GM20000 (cell line): ENCODE measurements around the gene KIAA0825.

Experiments used
- DNase-seq: peaks from one replicate; pipeline ENCODE4 v3.0.0; 2012; ENCODE audit warnings: low spot score
- TF ChIP-seq, protein P1 (sequence below): IDR thresholded peaks from 2 replicates; pipeline ENCODE4 v1.5.1; 2012; ENCODE audit warnings: mild to moderate bottlenecking, control low read depth; ENCODE audit errors: extremely low read depth, missing control alignments

The KIAA0825 gene

DNA sequence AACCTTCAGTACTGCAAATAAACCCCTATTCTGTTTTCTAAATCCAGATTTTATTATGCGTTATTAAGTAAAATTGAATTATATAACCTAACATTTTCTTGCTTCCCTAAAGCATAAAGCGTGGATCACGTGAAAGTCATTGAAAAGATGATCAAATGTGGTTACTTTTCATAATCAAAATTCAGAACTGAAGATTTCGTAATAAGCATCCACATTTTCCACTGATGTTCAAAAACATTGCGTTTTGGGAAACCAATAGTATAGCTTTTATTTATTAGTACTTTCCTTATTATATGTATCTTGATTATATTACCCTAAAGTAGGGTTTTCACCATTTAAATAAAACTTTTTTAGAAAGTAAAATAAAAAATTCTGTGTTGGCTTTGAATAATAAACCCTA is 1.9 kb upstream of the KIAA0825 start:
- TF ChIP-seq, protein P1, sequence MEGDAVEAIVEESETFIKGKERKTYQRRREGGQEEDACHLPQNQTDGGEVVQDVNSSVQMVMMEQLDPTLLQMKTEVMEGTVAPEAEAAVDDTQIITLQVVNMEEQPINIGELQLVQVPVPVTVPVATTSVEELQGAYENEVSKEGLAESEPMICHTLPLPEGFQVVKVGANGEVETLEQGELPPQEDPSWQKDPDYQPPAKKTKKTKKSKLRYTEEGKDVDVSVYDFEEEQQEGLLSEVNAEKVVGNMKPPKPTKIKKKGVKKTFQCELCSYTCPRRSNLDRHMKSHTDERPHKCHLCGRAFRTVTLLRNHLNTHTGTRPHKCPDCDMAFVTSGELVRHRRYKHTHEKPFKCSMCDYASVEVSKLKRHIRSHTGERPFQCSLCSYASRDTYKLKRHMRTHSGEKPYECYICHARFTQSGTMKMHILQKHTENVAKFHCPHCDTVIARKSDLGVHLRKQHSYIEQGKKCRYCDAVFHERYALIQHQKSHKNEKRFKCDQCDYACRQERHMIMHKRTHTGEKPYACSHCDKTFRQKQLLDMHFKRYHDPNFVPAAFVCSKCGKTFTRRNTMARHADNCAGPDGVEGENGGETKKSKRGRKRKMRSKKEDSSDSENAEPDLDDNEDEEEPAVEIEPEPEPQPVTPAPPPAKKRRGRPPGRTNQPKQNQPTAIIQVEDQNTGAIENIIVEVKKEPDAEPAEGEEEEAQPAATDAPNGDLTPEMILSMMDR = no peak

DNA sequence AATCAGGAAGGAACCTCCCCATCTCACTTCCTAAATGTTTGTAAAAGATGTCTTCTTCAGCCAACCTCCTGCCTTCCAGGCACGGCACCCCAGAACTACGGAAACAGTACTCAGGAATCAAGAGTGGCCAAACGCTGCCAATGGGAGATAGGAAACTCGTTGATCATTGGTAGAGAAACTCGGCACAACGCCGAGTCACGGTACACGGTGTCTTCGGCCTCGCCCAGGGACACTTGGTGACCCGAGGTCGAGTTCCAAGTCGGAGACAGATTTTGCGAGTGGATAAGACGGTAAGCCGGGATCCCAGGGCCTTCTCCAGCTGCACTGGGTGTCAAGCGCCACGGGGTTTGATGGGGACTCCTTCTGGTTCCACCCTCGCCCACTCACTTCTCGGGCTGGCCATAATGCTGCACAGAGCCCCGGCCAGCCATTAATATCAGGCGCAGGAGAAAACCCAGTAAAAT is 343 bp downstream of the KIAA0825 start:
- TF ChIP-seq, protein P1 = no peak
- peak; percentile 32 for DNase-seq

More for the DNA sequence above, 1.9 kb upstream of the KIAA0825 start:
- no peak for DNase-seq

DNA sequence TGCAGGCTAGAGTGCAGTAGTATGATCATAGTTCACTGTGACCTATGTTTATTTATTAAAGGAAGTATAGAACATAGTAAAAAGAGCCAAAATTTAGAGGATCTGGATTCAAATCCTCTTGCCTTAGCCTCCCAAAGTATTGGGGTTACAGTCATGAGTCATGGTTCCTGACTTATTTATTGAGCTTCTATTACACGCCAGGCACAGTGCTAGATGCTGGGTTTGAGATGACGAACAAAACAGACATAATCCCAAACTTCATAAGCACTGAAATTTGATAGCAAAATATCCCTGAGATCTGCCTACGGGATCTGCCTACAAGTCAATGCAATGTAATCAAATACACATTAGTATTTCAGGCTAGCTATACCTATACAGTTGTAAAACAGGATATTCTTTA is 2.5 kb downstream of the KIAA0825 start:
- TF ChIP-seq, protein P1 = no peak
- DNase-seq = no peak

DNA sequence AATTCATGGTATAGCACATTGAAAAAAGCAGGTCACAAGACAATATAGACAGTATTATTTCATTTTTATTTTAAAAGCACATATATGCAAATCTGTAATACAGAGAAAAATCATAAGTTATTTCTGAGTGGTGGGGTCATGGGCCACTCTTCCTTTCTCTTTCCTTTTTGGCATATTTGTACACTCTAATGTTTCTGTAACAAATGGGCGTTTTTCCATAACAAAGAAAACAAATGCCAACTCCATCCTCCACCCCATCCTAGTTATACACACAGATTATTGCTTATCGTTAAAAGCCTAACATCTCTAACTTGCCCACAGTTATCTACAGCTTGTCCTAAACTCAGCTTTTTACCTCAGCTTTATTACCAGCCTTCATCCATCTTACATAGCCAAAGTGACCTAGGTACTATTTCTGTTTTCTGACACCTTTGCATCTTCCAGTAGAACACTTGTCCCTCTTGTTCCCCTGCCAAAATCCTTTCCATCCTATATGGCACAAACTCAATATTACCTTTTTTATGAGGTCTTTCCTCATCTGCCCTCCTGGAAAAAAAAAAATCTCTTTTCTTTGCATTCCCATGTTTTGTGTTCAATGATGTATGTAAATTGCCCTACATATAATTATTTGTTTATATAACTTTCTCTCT is 4.1 kb downstream of the KIAA0825 start:
- DNase-seq = no peak
- TF ChIP-seq, protein P1 = no peak

DNA sequence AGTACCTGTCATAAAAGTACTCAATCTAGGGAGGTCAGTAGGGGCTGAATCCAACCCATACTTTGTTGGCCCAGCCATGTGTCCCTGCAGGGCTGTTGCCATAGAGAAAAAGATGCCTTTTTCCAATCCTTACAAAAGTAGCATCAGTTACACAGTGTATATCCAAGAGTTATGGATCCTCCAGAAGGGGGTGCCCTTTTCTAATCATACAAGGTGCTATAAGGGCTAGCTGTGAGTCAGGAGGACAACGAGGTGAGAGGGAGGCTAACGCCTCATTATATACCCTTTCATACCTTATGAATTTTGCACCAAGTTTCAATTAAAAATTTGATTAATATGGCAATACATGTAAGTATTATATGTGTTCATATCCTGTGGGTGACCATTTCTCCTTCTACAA is 4.8 kb downstream of the KIAA0825 start:
- DNase-seq = peak; percentile 16
- TF ChIP-seq, protein P1 = no peak

DNA sequence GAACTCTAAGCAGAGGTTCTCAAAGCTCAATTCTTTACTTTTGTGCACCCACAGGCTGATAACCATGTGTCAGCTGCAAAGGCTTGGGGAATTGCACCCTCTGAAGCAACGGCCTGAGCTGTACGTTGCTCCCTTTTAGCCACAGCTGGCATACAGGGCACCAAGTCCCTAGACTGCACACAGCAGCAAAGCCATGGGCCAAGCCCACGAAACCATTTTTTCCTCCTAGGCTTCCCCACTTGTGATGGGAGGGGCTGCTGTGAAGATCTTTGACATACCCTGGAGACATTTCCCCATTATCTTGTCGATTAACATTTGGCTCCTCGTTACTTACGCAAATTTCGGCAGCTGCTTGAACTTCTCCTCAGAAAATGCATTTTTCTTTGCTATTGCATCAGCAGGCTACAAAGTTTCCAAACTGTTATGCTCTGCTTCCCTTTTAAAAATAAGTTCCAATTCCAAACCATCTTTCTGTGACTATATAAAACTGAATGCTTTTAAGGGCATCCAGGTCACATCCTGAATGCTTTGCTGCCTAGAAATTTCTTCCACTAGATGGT is 23.0 kb downstream of the KIAA0825 start:
- DNase-seq = no peak

More for the DNA sequence above, 23.0 kb downstream of the KIAA0825 start:
- TF ChIP-seq, protein P1 = no peak
